NCI-H2196 (cell line): ENCODE measurements around the gene AASDH.
"Not testable (repeated sequence)": the region's sequence is repeated elsewhere in the genome, so short reads cannot be mapped to it uniquely, and the experiment has no call there.

Experiments used
- DNase-seq: peaks from one replicate; lab custom pipeline; 2025; ENCODE audit not compliant: unreplicated experiment; lab: John Stamatoyannopoulos, UW

The AASDH gene

DNA sequence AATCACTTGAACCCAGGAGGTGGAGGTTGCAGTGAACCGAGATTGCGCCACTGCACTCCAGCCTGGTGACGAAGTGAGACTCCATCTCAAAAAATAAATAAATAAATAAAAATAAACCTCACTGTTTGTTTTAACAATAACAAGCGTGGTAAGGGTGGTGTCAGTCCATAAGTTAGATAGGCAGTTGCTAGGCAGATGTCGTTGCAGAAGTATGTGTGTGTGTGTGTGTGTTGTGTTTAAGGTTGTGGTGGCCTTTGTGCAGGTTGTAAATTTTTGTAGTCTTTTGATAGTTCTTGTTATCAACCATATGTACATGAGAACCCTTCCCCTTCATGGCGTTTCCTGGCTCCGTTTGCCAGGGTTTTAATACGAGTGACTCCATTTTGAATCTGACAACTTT, 4.0 kb upstream of the AASDH start:
- no peak for DNase-seq

DNA sequence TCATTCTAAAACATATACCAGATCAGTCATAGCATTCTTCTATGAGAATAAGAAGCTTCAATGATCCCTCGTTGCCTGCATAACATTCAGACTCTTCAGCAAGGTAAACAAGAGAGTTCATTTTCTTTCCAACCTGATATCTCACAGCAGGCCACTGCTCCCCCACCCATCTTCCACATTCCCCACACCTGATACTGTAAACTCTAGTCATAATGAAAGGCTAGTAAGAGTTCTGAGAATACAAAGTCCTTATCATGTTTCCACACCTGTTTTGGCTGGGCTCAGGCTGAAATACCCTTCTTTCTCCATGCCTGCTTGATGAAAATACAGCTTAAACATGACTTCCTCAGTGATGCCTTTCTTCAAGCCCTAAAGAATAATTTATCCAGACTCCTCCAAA, 2.3 kb upstream of the AASDH start:
- DNase-seq = no peak

DNA sequence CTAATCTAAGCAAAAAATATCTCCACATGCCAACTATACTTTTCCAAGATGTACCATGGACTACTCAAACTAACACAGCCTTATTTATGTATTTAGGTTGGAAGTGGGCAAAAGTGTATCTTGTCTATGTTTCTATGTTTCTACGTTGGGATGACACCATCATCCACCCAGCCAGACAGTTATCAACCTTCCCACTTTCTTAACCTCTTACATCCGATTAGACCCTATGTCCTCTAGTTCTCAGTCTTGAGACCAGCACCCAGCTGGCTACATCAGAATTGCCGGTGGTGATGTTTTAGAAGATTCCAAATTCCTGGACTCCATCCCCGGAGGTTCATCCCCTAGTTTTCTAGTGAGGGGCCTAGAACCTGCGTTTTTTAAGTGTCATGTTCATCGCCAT, 1.0 kb upstream of the AASDH start:
- DNase-seq = no peak

DNA sequence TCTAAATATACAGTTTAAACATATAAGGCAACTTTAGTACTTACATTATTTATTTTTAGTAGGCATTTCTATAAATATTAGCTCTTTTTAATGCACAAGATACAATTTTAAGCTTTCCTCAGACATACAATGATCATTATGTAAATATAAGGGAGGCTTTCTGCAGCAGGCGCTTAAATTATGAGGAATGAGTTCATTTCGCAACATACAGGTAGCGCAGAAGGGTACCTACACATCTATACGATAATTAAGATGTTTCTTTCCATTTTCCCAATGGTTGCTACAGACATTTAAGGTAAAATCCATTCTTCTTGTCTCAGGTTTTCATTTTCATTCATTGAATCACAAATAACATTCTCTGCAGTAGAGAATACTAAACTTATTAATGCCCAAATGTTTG, 1.2 kb downstream of the AASDH start:
- DNase-seq = no peak

DNA sequence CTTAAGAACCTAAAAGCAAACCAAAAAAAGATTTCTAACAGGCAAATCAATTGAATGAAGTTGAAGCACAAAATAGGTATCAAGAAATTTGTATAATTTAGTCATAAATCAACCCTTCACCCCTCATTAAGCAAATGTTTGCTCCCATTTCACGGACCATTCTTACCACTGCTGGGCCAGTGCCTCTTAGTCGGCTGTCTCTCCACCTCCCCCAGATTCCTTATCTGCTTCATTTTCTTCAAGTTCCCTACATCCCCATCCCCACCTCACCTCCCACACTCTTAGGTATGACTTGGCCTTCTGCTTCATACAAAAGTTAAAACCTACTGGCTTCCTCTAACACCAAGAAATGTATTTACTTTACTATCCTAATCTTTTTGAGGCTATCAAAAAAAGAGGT, 11.8 kb downstream of the AASDH start:
- no peak for DNase-seq

DNA sequence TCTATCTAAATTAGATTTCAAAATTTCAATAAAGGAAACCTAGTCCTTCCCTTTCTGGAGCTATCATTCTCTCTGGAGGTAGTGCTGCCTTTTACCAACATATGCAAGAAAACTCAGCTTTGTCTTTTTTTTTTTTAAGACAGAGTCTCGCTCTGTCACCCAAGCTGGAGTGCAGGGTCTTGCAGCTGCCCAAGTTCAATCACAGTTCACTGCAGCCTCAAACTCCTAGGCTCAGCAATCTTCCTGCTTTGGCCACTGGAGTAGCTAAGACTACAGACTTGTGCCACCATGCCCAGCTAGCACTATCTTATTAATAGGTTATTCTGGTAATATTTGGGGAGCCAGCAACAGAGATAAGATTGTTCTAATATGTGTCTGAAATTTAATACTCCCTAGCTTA, 12.3 kb downstream of the AASDH start:
- no peak for DNase-seq

DNA sequence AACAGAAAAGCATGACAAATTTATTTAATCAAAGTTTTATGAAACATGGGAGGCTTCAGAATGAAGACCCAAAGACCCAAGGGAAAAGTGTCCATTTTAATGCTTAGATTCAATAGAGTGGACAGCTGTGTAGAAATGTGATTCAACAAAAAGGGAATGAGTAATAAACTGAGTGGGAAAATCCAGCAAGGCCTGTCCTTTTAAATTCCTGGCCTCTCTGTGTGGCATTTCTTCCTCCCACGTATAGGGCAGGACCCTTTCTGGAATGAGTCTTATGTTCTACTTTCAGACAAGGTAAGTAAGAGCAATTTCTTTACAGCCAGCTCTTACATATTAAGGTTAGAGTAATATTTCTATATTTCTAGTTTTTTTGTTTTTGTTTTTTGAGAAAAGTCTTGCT, 14.5 kb downstream of the AASDH start:
- DNase-seq = no peak

DNA sequence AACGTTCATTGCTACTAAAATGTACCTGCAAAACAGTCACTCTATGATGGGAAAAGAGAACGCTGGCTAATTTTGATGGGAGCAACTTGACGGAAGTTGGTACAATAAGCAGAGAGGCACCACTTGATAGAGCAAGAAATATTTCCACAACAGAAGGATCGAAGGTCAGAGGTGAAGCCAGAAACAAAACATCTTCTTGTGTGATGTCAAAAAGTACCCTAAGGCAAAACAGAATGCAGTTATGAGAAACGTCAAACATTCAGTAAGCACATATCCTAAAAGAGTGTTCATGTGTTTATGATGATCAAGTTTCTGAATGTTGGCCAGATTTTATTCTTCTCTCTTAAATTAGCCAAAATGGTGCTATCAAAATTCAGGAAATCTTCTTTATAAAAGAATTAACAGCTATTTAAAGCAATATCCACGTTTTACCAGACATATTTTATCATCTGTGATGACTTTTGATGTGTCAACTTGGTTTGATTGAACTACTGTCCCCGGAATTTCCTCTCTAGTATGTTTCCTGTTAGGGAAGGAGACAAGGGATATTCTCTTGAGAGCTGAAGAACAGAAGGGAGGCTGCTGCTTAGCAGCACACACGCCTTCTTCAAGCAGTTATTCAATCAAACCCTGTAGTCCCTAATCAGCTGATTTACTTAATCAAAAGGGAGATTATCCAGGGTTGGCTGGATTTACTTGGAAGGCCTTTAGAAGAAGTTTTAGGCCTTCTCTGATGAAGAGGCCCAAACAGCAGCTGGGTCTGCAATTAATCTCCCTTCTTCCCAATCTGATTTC, 15.7 kb downstream of the AASDH start:
- DNase-seq = no peak

DNA sequence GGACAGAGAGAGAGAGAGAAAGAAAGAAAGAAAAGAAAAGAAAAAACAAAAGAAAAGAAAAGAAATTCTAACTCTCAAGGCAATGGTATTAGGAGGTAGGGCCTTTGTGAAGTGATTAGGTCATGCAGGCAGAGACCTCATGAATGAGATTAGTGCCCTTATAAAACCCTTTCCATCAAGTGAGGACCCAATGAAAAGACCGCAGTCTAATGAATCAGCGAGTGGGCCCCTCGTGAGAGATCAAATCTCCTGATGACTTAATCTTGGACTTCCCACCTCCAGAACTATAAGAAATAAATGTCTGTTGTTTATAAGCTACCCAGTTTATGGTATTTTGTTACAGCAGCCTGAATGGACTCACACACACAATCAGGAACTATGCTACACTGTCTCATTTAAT, 16.9 kb downstream of the AASDH start:
- DNase-seq = no peak

DNA sequence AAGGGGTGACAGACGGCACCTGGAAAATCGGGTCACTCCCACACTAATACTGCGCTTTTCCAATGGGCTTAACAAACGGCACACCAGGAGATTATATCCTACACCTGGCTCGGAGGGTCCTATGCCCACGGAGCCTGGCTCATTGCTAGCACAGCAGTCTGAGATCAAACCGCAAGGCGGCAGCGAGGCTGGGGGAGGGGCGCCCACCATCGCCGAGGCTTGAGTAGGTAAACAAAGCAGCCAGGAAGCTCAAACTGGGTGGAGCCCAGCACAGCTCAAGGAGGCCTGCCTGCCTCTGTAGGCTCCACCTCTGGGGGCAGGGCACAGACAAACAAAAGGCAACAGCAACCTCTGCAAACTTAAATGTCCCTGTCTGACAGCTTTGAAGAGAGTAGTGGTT, 24.3 kb downstream of the AASDH start:
- not testable (repeated sequence) for DNase-seq

DNA sequence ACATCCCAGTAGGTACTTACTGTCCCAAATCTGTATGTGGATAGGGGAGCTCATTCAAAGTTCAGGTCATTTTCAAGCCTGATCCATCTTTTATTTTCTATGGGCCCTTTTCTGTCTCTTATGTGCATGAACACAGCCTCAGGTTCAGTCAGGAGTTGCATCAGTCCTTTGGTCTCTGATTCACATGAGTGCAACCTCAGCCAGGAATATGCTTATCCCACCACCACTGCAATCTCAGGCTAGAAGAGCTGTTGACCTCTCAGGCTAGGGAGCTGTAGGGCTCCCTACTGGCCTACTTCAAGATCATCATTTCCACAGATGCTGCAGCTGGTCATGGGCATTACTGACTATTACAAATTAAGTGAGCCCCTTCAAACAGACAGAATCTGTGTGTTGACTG, 27.2 kb downstream of the AASDH start:
- DNase-seq = no peak

DNA sequence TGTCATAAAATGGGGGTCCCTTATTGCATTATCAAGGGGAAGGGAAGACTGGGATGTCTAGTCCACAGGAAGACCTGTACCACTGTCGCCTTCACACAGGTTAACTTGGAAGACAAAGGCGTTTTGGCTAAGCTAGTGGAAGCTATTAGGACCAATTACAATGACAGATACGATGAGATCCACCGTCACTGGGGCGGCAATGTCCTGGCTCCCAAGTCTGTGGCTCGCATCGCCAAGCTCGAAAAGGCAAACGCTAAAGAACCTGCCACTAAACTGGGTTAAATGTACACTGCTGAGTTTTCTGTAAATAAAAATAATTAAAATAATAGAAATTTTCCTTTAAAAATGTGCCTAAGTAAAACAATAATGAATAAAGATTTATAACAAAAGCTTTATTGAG, 30.6 kb downstream of the AASDH start:
- no peak for DNase-seq

DNA sequence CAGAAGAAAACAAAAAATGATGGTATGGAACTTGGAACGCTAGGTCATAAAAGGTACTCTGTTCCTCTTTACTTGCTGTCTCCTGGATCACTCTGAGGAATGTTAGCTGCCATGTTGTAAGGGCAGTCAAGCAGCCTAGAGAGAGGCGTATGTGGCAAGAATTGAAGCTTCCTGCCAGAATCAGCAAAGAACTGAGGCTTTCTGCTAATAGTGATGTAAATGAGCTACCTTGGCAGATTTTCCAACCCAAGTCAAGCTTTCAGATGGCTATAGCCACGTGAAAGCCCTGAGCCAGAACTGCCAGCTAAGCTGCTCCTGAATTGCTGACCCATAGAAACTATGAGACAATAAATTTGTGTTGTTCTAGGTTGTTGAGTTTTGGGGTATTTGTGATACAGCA, 38.7 kb downstream of the AASDH start:
- DNase-seq = no peak

DNA sequence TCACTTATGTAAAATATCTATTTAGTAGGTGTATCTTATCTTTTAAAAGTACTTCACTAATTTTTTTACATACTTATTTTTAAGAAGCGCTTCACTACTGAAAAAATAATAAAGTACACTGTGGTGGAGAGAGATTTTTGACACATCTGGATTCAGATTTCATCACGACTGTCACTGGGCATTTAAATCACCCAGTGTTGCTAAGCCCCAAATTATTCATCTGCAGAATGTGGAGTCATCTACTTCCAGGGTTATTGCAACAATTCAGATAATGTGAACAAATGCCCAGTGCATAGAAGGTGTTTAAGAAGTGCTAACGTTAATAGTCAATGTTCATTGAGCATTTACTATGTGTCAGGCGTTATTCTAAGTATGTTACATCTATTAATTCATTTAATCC, 41.8 kb downstream of the AASDH start:
- no peak for DNase-seq

DNA sequence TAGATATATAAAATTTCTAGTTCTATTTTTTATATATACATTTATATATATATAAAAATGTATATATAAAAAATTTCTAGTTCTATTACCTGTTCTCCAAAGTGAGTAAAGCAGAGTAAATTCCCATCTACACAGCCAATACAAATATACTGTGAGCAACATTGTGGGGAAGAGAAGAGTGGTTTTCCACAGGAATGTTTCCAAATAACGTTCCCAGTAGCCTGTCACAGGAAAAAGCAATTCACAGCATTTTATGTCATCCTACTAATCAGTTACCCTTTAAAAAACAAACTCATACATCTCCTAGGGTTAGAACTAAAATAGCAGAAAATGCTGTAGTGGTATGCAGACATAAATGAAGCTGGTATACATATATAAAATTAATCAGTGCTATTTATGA, 44.5 kb downstream of the AASDH start:
- DNase-seq = no peak

DNA sequence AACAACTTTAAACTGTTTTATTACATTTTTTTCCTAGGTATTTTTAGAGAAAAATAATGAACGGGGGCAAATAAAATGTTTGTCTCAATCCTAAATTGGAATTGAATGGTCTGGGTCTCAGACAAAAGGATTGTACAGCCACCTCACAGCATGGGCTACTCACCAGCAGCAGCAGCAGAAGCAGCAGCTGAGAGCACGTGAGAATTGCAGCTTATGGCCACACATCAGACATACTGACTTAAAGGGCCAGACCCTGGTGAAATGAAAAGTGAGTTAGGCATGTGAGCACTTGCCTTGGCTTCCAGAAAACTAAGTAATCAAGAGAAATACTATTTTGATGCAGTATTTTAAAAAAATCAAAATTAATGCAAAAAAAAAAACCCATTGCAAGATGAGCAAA, 56.6 kb downstream of the AASDH start:
- no peak for DNase-seq

DNA sequence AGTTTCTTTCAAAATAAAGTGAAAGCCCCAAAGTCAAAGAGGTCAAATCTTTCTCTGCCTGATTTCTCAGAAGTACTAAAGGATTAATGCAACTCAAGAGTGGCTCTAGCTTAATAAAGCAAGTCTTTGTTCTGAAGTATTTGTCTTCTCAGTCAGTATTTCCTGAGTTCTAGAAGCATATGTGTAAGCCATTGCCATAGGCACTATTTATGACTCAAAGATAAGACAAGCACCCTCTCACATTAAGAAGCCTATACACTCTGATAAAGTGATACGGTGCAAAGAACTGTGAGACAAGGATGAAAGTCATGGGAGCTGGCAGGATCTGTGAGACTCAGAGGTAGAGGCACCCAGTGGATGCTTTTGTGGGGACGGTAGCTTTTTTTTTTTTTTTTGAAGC, 60.9 kb downstream of the AASDH start:
- DNase-seq = no peak

DNA sequence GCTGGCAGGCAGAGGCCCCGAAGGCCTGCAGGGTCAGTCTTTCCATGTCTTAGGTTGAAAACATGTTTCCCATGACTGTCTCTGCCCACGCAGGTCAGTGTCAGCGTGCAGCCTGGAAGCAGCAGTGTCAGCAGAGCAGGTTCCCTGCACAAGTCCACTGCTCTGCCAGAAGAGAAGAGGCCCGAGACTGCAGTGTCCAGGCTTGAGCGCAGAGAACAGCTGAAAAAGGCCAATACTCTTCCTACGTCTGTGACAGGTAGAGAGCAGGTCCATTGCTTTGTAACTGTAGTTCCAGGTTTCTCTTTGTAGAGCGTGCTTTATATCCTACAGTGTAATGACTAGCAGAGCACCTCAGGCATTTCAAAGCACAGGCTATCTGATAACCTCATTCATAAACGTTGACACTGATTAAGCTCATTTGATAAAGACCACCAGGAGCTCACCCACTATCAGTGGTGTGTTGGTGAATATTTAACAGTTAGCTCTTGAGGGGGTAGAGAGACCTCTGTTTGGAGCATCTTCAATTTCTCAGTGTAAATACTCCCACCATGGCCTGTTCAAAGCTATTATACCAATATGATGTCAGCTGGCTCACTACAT, 63.2 kb downstream of the AASDH start:
- DNase-seq = no peak

DNA sequence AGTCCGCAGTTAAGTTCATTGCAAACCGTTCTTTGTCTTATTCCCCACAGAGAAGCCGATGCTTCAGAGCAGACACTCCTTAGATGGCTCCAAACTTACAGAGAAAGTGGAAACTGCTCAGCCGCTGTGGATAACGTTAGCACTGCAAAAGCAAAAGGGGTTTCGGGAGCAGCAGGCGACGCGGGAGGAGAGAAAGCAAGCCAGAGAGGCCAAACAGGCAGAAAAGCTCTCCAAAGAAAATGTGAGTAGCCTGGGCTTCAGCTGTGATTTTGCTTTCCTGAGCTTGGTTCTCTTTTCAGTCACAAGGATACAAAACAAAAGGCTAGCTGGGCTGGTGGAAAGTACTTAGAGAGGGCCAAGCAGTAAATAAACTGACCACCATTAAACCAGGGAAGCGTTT, 64.0 kb downstream of the AASDH start:
- no peak for DNase-seq

DNA sequence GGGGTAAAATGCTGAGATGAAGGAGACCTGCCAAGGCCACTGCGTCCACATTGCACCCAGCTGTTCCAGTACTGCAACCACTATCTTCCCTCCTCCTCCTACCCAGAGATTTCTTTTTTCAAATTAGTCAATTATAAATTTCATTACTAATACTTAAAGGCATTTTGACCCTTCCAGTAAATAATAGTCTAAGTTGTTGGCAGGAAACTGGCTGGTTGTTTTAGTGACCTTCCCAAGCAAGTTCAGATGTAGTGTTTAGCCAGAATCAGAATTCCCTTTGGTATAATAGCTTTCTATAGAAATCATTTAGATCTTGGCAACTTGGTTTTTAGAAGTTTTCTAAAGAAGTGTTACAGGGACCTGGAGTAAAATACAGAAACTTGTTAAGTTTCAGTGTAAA, 66.0 kb downstream of the AASDH start:
- DNase-seq = no peak

DNA sequence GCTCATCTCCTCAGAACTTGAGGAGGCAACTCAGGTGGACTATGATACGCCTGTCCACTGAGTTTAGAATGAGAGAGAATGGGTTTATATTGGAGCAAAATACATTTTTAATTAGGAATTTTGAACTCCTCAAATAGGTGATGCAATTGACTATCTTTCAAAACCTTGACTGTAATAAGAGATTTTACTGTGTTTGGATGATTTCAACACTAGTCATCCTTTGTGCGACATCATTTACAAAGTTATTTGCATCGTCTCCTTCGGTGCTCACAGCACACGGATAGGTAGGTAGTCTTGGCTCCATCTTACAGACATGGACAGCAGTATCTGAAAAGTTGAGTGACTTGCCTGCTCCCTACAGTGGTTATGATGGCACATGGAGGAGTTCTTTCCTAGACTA, 67.0 kb downstream of the AASDH start:
- no peak for DNase-seq

DNA sequence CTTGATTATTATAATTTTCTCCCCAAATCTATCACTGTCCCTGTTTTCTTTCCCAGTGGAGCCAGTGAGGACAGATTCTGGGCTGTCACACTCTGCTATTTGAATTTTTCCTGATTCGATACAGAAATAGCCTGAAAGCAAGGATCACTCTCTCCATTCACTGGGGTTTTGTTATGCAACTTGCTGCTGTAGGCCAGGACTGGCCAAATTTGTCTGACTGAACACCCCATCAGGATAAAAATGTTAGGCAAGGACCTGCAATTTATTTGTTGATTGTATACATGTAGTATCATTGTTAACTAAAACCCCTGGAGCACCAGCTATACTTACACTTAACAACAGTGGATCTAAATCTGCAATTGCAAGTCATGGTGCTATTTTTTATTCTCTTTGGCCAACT, 68.7 kb downstream of the AASDH start:
- DNase-seq = no peak

DNA sequence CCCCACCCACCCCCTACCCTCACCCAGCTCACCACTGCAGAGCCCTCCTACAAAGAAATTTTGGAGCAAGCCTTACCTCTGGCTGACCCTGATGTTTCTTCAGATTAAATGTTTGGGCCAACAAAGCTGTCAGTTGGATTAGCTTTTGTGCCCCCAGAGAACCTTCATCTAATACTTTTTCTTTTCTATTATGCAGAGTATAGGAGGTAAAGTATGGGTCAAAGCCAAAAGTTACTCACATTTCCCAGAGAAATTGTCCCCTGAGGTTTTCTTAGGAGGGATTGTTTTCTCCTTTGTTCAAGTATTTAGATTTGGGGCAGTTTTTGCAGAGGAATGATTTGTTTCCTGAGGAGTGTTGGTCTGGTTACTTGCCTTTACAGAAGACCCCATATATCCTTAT, 69.5 kb downstream of the AASDH start:
- DNase-seq = no peak
